HEK293 (cell line): Measurements from ENCODE around the gene DSCAM.

Experiments
- CTCF ChIA-PET: fragments of 350-600 bp; formaldehyde crosslinking; extraction: SDS; loops from one replicate; lab custom pipeline; 2021; ENCODE audit warnings: antibody characterized with exemption; lab: Yijun Ruan, JAX
- POLR2A ChIA-PET: fragments of 300-600 bp; formaldehyde crosslinking; extraction: SDS; loops from one replicate; lab custom pipeline; 2020; ENCODE audit warnings: antibody characterized with exemption, inconsistent platforms; lab: Yijun Ruan, JAX
- H3K27ac ChIP-seq: fragments of 200-500 bp; sonication (Bioruptor generic); 2 replicates; pipeline ENCODE4 v1.5.1; 2014; ENCODE audit warnings: low read depth, low read length, control low read depth, inconsistent platforms; ENCODE audit errors: extremely low read depth
- H3K36me3 ChIP-seq, 2 experiments: fragments of 200-500 bp in 1 of 2; sonication (Bioruptor generic) in 1 of 2; 1 replicate in 1 of 2; 2 replicates in 1 of 2; pipeline ENCODE4 v1.5.1; 2014 to 2017; ENCODE audit warnings: inconsistent platforms in 2 of 2, low read length in 2 of 2; ENCODE audit not compliant: control insufficient read depth in 2 of 2, insufficient read depth in 1 of 2
- H3K4me1 ChIP-seq: fragments of 200-500 bp; sonication (Bioruptor generic); 2 replicates; pipeline ENCODE4 v1.5.1; 2014; ENCODE audit warnings: mild to moderate bottlenecking, low read length, inconsistent platforms; ENCODE audit not compliant: control insufficient read depth, insufficient read depth
- H3K4me3 ChIP-seq: 2 replicates; pipeline ENCODE4 v1.5.1; 2011; ENCODE audit warnings: low read depth, mild to moderate bottlenecking, control low read depth, low read length, moderate library complexity
- H3K9me3 ChIP-seq: fragments of 200-500 bp; sonication (Bioruptor generic); 2 replicates; pipeline ENCODE4 v1.5.1; 2014; ENCODE audit warnings: low read depth, low read length, inconsistent platforms; ENCODE audit not compliant: control insufficient read depth, insufficient read depth
- SP2 ChIP-seq: fragments of 450-650 bp; formaldehyde crosslinking; IDR thresholded peaks from 2 replicates; pipeline ENCODE4 v1.5.1; 2016; ENCODE audit warnings: missing biosample characterization, missing genetic modification characterization
- YY2 ChIP-seq: fragments of 450-650 bp; formaldehyde crosslinking; IDR thresholded peaks from 2 replicates; pipeline ENCODE4 v1.5.1; 2016; ENCODE audit warnings: missing biosample characterization, missing genetic modification characterization
- ZNF112 ChIP-seq: fragments of 450-650 bp; formaldehyde crosslinking; IDR thresholded peaks from 2 replicates; pipeline ENCODE4 v1.5.0; 2017; ENCODE audit warnings: missing biosample characterization, missing genetic modification characterization
- ZNF16 ChIP-seq: fragments of 450-650 bp; formaldehyde crosslinking; IDR thresholded peaks from 2 replicates; pipeline ENCODE4 v1.5.1; 2016; ENCODE audit warnings: low read depth, missing biosample characterization, missing genetic modification characterization
- ZNF19 ChIP-seq: fragments of 450-650 bp; formaldehyde crosslinking; IDR thresholded peaks from 2 replicates; pipeline ENCODE4; 2016; ENCODE audit warnings: missing biosample characterization, missing genetic modification characterization, low read depth
- ZNF266 ChIP-seq: fragments of 450-650 bp; formaldehyde crosslinking; IDR thresholded peaks from 2 replicates; pipeline ENCODE4 v1.5.1; 2016; ENCODE audit warnings: missing biosample characterization, missing genetic modification characterization, low read depth
- ZNF416 ChIP-seq: fragments of 450-650 bp; formaldehyde crosslinking; IDR thresholded peaks from 2 replicates; pipeline ENCODE4 v1.5.1; 2016; ENCODE audit warnings: missing biosample characterization, missing genetic modification characterization
- ZNF529 ChIP-seq: fragments of 450-650 bp; formaldehyde crosslinking; IDR thresholded peaks from 2 replicates; pipeline ENCODE4 v1.5.1; 2017; ENCODE audit warnings: missing genetic modification characterization, missing biosample characterization; ENCODE audit not compliant: insufficient replicate concordance
- ZNF558 ChIP-seq: fragments of 450-650 bp; formaldehyde crosslinking; IDR thresholded peaks from 2 replicates; pipeline ENCODE4 v1.5.1; 2016; ENCODE audit warnings: missing biosample characterization, missing genetic modification characterization
- ZNF561 ChIP-seq: fragments of 450-650 bp; IDR thresholded peaks from 2 replicates; pipeline ENCODE4 v1.5.1; 2018; ENCODE audit warnings: missing biosample characterization, missing genetic modification characterization, borderline replicate concordance
- ZNF571 ChIP-seq: fragments of 450-650 bp; formaldehyde crosslinking; IDR thresholded peaks from 2 replicates; pipeline ENCODE4 v1.5.0; 2017; ENCODE audit warnings: missing biosample characterization, missing genetic modification characterization
- ZNF76 ChIP-seq: fragments of 450-650 bp; formaldehyde crosslinking; IDR thresholded peaks from 2 replicates; pipeline ENCODE4; 2016; ENCODE audit warnings: low read depth, missing biosample characterization, missing genetic modification characterization, borderline replicate concordance
- ZXDB ChIP-seq: fragments of 450-650 bp; formaldehyde crosslinking; IDR thresholded peaks from 2 replicates; pipeline ENCODE4 v1.5.1; 2016; ENCODE audit warnings: missing biosample characterization, missing genetic modification characterization
- TF ChIP-seq, protein P1 (sequence below): fragments of 450-650 bp; formaldehyde crosslinking; IDR thresholded peaks from 2 replicates; pipeline ENCODE4 v1.5.1; 2016; ENCODE audit warnings: missing biosample characterization, missing genetic modification characterization, low read depth
- TF ChIP-seq, protein P2 (sequence below): fragments of 450-650 bp; formaldehyde crosslinking; IDR thresholded peaks from 2 replicates; pipeline ENCODE4 v1.5.1; 2017; ENCODE audit warnings: missing biosample characterization, missing genetic modification characterization
- TF ChIP-seq, protein P3 (sequence below): fragments of 450-650 bp; formaldehyde crosslinking; IDR thresholded peaks from 2 replicates; pipeline ENCODE4 v1.5.1; 2016; ENCODE audit warnings: missing biosample characterization, missing genetic modification characterization, low read depth
- TF ChIP-seq, protein P4 (sequence below): fragments of 450-650 bp; formaldehyde crosslinking; IDR thresholded peaks from 2 replicates; pipeline ENCODE4 v1.5.1; 2016; ENCODE audit warnings: missing biosample characterization, missing genetic modification characterization

DSCAM gene

DNA sequence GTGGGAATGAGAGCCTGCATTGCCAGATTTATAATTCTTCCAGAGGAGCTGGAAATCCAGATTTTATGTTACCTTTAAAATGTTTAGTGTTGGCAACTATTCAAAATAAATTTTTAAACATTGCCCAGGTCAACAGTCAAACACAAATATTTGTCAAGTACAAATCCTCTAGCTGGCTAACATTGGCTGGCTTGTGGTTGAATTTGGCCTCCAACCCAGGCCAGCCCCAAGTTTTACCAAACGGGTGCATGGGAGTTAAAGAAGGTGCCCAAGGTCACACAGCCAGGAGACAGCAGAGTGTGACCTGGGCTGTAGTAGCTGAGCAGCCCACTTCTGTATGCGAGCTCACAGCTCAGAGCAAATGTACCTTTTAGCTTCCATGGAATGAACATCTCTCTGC, 240.6 kb downstream of the DSCAM start:
- H3K36me3 ChIP-seq = no peaks in the 10 kb centered on the region
- H3K4me3 ChIP-seq = no peak overlapping the region
- H3K4me1 ChIP-seq = no peaks in the 10 kb centered on the region
- CTCF ChIA-PET = interaction anchor here (0.6 kb wide), 1 partner anchor 15 kb away, joined by 4 read pairs; no protein-coding TSS in a partner anchor
- no peak overlapping the region for H3K27ac ChIP-seq
- POLR2A ChIA-PET = interaction anchor here (0.5 kb wide), 1 partner anchor 274 kb away, joined by 5 read pairs; no protein-coding TSS in a partner anchor
- TF ChIP-seq YY2 (tag by site-specific recombination) (no peak), ZNF266 (tag by site-specific recombination) (no peak), ZNF561 (no peak), SP2 (tag by site-specific recombination) (no peak), ZNF76 (tag by site-specific recombination) (no peak), ZNF416 (tag by site-specific recombination) (no peak), ZNF558 (tag by site-specific recombination) (no peak), ZNF112 (tag by site-specific recombination) (no peak), ZNF16 (no peak), ZNF529 (no peak)
- TF ChIP-seq, protein P1, sequence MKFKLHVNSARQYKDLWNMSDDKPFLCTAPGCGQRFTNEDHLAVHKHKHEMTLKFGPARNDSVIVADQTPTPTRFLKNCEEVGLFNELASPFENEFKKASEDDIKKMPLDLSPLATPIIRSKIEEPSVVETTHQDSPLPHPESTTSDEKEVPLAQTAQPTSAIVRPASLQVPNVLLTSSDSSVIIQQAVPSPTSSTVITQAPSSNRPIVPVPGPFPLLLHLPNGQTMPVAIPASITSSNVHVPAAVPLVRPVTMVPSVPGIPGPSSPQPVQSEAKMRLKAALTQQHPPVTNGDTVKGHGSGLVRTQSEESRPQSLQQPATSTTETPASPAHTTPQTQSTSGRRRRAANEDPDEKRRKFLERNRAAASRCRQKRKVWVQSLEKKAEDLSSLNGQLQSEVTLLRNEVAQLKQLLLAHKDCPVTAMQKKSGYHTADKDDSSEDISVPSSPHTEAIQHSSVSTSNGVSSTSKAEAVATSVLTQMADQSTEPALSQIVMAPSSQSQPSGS (tag by site-specific recombination) = no peak
- TF ChIP-seq, protein P2, sequence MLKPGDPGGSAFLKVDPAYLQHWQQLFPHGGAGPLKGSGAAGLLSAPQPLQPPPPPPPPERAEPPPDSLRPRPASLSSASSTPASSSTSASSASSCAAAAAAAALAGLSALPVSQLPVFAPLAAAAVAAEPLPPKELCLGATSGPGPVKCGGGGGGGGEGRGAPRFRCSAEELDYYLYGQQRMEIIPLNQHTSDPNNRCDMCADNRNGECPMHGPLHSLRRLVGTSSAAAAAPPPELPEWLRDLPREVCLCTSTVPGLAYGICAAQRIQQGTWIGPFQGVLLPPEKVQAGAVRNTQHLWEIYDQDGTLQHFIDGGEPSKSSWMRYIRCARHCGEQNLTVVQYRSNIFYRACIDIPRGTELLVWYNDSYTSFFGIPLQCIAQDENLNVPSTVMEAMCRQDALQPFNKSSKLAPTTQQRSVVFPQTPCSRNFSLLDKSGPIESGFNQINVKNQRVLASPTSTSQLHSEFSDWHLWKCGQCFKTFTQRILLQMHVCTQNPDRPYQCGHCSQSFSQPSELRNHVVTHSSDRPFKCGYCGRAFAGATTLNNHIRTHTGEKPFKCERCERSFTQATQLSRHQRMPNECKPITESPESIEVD (tag by site-specific recombination) = no peak
- TF ChIP-seq, protein P3, sequence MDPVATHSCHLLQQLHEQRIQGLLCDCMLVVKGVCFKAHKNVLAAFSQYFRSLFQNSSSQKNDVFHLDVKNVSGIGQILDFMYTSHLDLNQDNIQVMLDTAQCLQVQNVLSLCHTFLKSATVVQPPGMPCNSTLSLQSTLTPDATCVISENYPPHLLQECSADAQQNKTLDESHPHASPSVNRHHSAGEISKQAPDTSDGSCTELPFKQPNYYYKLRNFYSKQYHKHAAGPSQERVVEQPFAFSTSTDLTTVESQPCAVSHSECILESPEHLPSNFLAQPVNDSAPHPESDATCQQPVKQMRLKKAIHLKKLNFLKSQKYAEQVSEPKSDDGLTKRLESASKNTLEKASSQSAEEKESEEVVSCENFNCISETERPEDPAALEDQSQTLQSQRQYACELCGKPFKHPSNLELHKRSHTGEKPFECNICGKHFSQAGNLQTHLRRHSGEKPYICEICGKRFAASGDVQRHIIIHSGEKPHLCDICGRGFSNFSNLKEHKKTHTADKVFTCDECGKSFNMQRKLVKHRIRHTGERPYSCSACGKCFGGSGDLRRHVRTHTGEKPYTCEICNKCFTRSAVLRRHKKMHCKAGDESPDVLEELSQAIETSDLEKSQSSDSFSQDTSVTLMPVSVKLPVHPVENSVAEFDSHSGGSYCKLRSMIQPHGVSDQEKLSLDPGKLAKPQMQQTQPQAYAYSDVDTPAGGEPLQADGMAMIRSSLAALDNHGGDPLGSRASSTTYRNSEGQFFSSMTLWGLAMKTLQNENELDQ (tag by site-specific recombination) = no peak
- TF ChIP-seq, all 188 proteins: peak for 0
- no peaks in the 10 kb centered on the region for H3K9me3 ChIP-seq

DNA sequence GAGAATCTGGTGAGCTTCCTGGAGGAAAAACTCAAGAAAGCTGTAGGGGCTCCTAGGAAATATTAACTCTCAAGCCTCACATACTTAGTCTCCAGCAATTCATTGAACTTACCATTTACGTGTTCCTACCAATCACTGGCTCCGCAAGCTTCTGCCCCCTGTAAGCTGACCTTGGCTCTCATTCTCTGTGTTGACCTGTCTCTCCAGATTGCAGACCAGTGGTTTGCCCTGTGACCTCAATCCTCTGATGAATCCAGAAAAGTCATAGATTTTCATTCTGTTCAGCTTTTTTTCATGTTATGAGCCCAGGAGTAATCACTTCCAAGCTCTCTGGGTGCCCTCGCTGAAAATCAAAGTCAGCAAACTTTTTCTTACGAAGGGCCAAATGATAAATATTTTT, 241.9 kb downstream of the DSCAM start:
- ChIA-PET CTCF (interaction anchor here (0.7 kb wide), 1 partner anchor 238 kb away, joined by 3 read pairs; no protein-coding TSS in a partner anchor), POLR2A (no interaction called here)
- TF ChIP-seq ZNF571 (tag by site-specific recombination) (no peak), ZXDB (no peak), ZNF19 (tag by site-specific recombination) (no peak)
- TF ChIP-seq, protein P4, sequence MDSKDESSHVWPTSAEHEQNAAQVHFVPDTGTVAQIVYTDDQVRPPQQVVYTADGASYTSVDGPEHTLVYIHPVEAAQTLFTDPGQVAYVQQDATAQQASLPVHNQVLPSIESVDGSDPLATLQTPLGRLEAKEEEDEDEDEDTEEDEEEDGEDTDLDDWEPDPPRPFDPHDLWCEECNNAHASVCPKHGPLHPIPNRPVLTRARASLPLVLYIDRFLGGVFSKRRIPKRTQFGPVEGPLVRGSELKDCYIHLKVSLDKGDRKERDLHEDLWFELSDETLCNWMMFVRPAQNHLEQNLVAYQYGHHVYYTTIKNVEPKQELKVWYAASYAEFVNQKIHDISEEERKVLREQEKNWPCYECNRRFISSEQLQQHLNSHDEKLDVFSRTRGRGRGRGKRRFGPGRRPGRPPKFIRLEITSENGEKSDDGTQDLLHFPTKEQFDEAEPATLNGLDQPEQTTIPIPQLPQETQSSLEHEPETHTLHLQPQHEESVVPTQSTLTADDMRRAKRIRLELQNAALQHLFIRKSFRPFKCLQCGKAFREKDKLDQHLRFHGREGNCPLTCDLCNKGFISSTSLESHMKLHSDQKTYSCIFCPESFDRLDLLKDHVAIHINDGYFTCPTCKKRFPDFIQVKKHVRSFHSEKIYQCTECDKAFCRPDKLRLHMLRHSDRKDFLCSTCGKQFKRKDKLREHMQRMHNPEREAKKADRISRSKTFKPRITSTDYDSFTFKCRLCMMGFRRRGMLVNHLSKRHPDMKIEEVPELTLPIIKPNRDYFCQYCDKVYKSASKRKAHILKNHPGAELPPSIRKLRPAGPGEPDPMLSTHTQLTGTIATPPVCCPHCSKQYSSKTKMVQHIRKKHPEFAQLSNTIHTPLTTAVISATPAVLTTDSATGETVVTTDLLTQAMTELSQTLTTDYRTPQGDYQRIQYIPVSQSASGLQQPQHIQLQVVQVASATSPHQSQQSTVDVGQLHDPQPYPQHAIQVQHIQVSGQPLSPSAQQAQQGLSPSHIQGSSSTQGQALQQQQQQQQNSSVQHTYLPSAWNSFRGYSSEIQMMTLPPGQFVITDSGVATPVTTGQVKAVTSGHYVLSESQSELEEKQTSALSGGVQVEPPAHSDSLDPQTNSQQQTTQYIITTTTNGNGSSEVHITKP (tag by site-specific recombination) = no peak
- TF ChIP-seq, all 188 proteins: peak for 0
- Histone ChIP-seq H3K9me3 (no peaks in the 10 kb centered on the region), H3K4me3 (no peak overlapping the region), H3K36me3 (no peaks in the 10 kb centered on the region), H3K4me1 (no peaks in the 10 kb centered on the region), H3K27ac (no peak overlapping the region)
